HEK293T (cell line): Measurements from ENCODE around the gene HDAC9.

Source experiments
- CTCF ChIA-PET: fragments of 350-600 bp; formaldehyde crosslinking; extraction: SDS; loops from one replicate; lab custom pipeline; 2021; ENCODE audit warnings: antibody characterized with exemption, inconsistent platforms; lab: Yijun Ruan, JAX
- POLR2A ChIA-PET: fragments of 350-600 bp; formaldehyde crosslinking; extraction: SDS; loops from one replicate; lab custom pipeline; 2020; ENCODE audit warnings: antibody characterized with exemption, inconsistent platforms; lab: Yijun Ruan, JAX
- DNase-seq: peaks from one replicate; pipeline ENCODE4 v3.0.0; 2012; ENCODE audit warnings: mixed read lengths; ENCODE audit errors: extremely low spot score
- ARNT ChIP-seq: fragments of 450-650 bp; IDR thresholded peaks from 2 replicates; pipeline ENCODE4 v1.6.1; 2017; ENCODE audit warnings: mild to moderate bottlenecking
- BHLHE40 ChIP-seq: fragments of 450-650 bp; IDR thresholded peaks from 2 replicates; pipeline ENCODE4 v1.6.1; 2016; ENCODE audit warnings: mild to moderate bottlenecking, moderate library complexity, borderline replicate concordance
- CTBP1 ChIP-seq: fragments of 450-650 bp; IDR thresholded peaks from 2 replicates; pipeline ENCODE4 v1.6.1; 2016; ENCODE audit warnings: borderline replicate concordance
- ELF4 ChIP-seq: fragments of 450-650 bp; IDR thresholded peaks from 2 replicates; pipeline ENCODE4 v1.6.1; 2017; ENCODE audit warnings: antibody characterized with exemption
- FOXA1 ChIP-seq: fragments of 450-650 bp; IDR thresholded peaks from 2 replicates; pipeline ENCODE4 v1.6.1; 2016; ENCODE audit warnings: mild to moderate bottlenecking
- FOXK2 ChIP-seq: fragments of 450-650 bp; IDR thresholded peaks from 2 replicates; pipeline ENCODE4 v1.6.1; 2016; ENCODE audit warnings: mild to moderate bottlenecking
- FOXM1 ChIP-seq: fragments of 450-650 bp; IDR thresholded peaks from 2 replicates; pipeline ENCODE4 v1.6.1; 2017; ENCODE audit warnings: mild to moderate bottlenecking, borderline replicate concordance
- HDGF ChIP-seq: fragments of 450-650 bp; IDR thresholded peaks from 2 replicates; pipeline ENCODE4 v1.6.1; 2017; ENCODE audit warnings: antibody characterized with exemption, borderline replicate concordance
- L3MBTL2 ChIP-seq: fragments of 450-650 bp; conservative IDR thresholded peaks from 2 replicates; pipeline ENCODE4 v1.6.1; 2016; ENCODE audit warnings: mild to moderate bottlenecking
- LEF1 ChIP-seq: fragments of 450-650 bp; IDR thresholded peaks from 2 replicates; pipeline ENCODE4 v1.6.1; 2017; ENCODE audit warnings: mild to moderate bottlenecking, borderline replicate concordance
- NFRKB ChIP-seq: fragments of 450-650 bp; IDR thresholded peaks from 2 replicates; pipeline ENCODE4 v1.6.1; 2016; ENCODE audit warnings: mild to moderate bottlenecking, moderate library complexity
- PKNOX1 ChIP-seq: fragments of 450-650 bp; IDR thresholded peaks from 2 replicates; pipeline ENCODE4 v1.6.1; 2016
- SP1 ChIP-seq: fragments of 450-650 bp; IDR thresholded peaks from 2 replicates; pipeline ENCODE4 v1.6.1; 2017
- SUZ12 ChIP-seq: fragments of 450-650 bp; IDR thresholded peaks from 2 replicates; pipeline ENCODE4 v1.6.1; 2016; ENCODE audit warnings: mild to moderate bottlenecking
- TARDBP ChIP-seq: fragments of 450-650 bp; IDR thresholded peaks from 2 replicates; pipeline ENCODE4 v1.6.1; 2016
- ZNF384 ChIP-seq: fragments of 450-650 bp; IDR thresholded peaks from 2 replicates; pipeline ENCODE4 v1.6.1; 2016

The HDAC9 gene

DNA sequence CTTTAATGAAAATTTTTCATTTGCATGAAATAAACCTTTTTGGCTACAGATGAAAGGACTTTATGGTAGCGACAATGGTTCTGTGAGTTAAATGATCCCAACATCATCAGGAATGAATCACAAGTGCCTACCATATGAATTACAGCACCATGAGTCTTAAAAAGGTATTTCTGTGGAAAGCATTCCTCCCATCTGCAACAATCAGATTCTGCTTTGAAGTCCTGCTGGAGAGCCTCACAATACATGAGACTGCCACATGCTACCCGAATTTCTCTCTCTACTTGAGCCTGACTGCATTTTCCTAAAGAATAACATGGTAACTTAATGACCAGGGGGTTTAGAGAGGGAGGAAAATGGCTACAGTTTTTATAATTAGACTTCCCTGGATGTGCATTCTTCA, 431.6 kb downstream of the HDAC9 start:
- DNase-seq: no peak
- CTCF ChIA-PET: no interaction called here
- POLR2A ChIA-PET: no interaction called here
- TF ChIP-seq ELF4 (no peak), PKNOX1 (no peak), FOXK2 (no peak), SP1 (no peak), CTBP1 (no peak), ARNT (no peak), FOXA1 (no peak), L3MBTL2 (no peak), NFRKB (no peak), BHLHE40 (no peak), HDGF (no peak), SUZ12 (no peak), FOXM1 (no peak), LEF1 (no peak), TARDBP (no peak), ZNF384 (no peak)

DNA sequence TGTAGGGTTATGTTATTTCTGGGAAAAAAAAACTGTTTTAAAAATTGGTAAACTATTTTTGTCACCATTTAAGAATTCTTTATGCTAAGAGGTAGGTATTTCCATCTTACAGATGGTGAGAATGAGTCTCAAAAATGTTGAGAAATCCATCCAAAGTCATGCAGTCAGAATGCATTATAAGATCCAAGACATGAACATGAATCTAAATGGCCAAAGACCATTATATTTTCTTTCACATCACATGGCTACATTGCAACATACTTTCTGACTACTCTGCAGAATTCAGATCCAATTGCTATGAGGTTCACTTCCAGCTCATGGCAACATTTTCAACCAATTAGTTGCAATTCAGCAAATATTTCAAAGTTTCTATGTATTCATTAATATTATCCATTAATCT, 440.7 kb downstream of the HDAC9 start:
- DNase-seq: no peak
- CTCF ChIA-PET: no interaction called here
- POLR2A ChIA-PET: no interaction called here
- no peak for TF ChIP-seq HDGF
- no peak for TF ChIP-seq L3MBTL2
- TF ChIP-seq ARNT: no peak
- TF ChIP-seq ELF4: no peak
- no peak for TF ChIP-seq FOXA1
- no peak for TF ChIP-seq FOXK2
- TF ChIP-seq CTBP1: no peak
- TF ChIP-seq ZNF384: no peak
- no peak for TF ChIP-seq BHLHE40

GRCh38 chr7:18939771-18940592, 444.4 kb downstream of the HDAC9 start:
- POLR2A ChIA-PET: no interaction called here
- no peak for TF ChIP-seq FOXM1
- TF ChIP-seq NFRKB: no peak
- TF ChIP-seq SUZ12: no peak
- no peak for TF ChIP-seq SP1
- TF ChIP-seq FOXK2: no peak
- no peak for TF ChIP-seq ZNF384
- TF ChIP-seq LEF1: no peak
- TF ChIP-seq CTBP1: no peak
- TF ChIP-seq FOXA1: no peak
- TF ChIP-seq ARNT: no peak
- TF ChIP-seq BHLHE40: no peak
- no peak for TF ChIP-seq PKNOX1
- TF ChIP-seq HDGF: no peak
- DNase-seq: no peak
- CTCF ChIA-PET: no interaction called here

- POLR2A ChIA-PET: no interaction called here
- TF ChIP-seq TARDBP: no peak
- TF ChIP-seq FOXK2: no peak
- TF ChIP-seq ELF4: no peak
- TF ChIP-seq BHLHE40: no peak
- no peak for TF ChIP-seq L3MBTL2
- CTCF ChIA-PET: no interaction called here
- no peak for DNase-seq
These were observed 445.1 kb downstream of the HDAC9 start for GRCh38 chr7:18940593-18941134.

DNA sequence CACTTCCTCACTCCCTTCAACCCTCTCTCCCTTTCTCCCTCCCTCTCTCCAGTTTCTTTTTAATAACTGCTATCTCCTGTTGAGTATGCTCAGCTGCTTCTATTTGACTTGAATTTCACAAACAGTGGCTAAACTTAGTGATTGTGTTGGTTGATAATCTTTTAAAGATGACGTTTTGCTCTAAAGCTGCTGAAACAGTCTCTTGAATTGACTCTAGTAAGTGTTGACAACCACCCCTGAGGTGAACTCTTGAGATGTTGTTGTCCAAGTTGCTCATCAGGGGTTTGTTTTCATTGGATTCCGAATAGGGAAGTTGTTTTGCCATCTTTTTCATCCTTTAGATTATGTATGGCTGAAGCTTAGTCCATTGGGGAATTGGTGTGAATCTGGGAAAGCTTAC, 445.7 kb downstream of the HDAC9 start:
- ChIA-PET POLR2A (no interaction called here), CTCF (no interaction called here)
- TF ChIP-seq NFRKB (no peak), ELF4 (no peak), ARNT (no peak), SUZ12 (no peak), LEF1 (no peak), ZNF384 (no peak), CTBP1 (no peak), FOXK2 (no peak), FOXM1 (no peak), BHLHE40 (no peak), PKNOX1 (no peak), HDGF (no peak), TARDBP (no peak), SP1 (no peak), L3MBTL2 (no peak), FOXA1 (no peak)
- no peak for DNase-seq

GRCh38 chr7:18948521-18948920, 453.0 kb downstream of the HDAC9 start:
- no peak for DNase-seq
- TF ChIP-seq SUZ12 (no peak), BHLHE40 (no peak), FOXA1 (no peak), HDGF (no peak), LEF1 (no peak), PKNOX1 (no peak), L3MBTL2 (no peak), CTBP1 (no peak)
- POLR2A ChIA-PET: no interaction called here
- CTCF ChIA-PET: no interaction called here
